Activated gamma-delta T cell treated with Interleukin-2 at 50 U/mL for 16 hours (primary cell): ENCODE results near the gene GSG1.
"Not testable (repeated sequence)": the region's sequence is repeated elsewhere in the genome, so short reads cannot be mapped to it uniquely, and the experiment has no call there.

ENCODE experiments used
- DNase-seq: peaks from one replicate; pipeline ENCODE4 v3.0.0-alpha.2; 2020

GSG1 gene

GRCh38 chr12:13088496-13088895, 15.0 kb downstream of the GSG1 start:
- DNase-seq: no peak

GRCh38 chr12:13087766-13088165, 15.7 kb downstream of the GSG1 start:
- DNase-seq: no peak

GRCh38 chr12:13085968-13086686, 17.3 kb downstream of the GSG1 start:
- DNase-seq: no peak

- no peak for DNase-seq
Observed at GRCh38 chr12:13084898-13085640, 18.4 kb downstream of the GSG1 start.

GRCh38 chr12:13083638-13084037, 19.8 kb downstream of the GSG1 start:
- not testable (repeated sequence) for DNase-seq

- no peak for DNase-seq
Observed at GRCh38 chr12:13082861-13083260, 20.6 kb downstream of the GSG1 start.

- no peak for DNase-seq
Observed at GRCh38 chr12:13080266-13080665, 23.2 kb downstream of the GSG1 start.

GRCh38 chr12:13079440-13079906, 24.0 kb downstream of the GSG1 start:
- DNase-seq: no peak

GRCh38 chr12:13075786-13076570, 27.5 kb downstream of the GSG1 start:
- no peak for DNase-seq

- no peak for DNase-seq
Observed at GRCh38 chr12:13075118-13075480, 28.4 kb downstream of the GSG1 start.

GRCh38 chr12:13074396-13075117, 28.9 kb downstream of the GSG1 start:
- DNase-seq: no peak

GRCh38 chr12:13073173-13073572, 30.3 kb downstream of the GSG1 start:
- no peak for DNase-seq

- DNase-seq: no peak
Observed at GRCh38 chr12:13071305-13072280, 31.9 kb downstream of the GSG1 start.

GRCh38 chr12:13069380-13069779, 34.1 kb downstream of the GSG1 start:
- DNase-seq: no peak

GRCh38 chr12:13067322-13067721, 36.1 kb downstream of the GSG1 start:
- no peak for DNase-seq

GRCh38 chr12:13066459-13066858, 37.0 kb downstream of the GSG1 start:
- DNase-seq: no peak

GRCh38 chr12:13066014-13066413, 37.5 kb downstream of the GSG1 start:
- no peak for DNase-seq

GRCh38 chr12:13062669-13063068, 40.8 kb downstream of the GSG1 start:
- no peak for DNase-seq

GRCh38 chr12:13061377-13061776, 42.1 kb downstream of the GSG1 start:
- no peak for DNase-seq

GRCh38 chr12:13060581-13060980, 42.9 kb downstream of the GSG1 start:
- no peak for DNase-seq

- not testable (repeated sequence) for DNase-seq
Observed at GRCh38 chr12:13053617-13054016, 49.9 kb downstream of the GSG1 start.

- DNase-seq: no peak
Observed at GRCh38 chr12:13052421-13052820, 51.0 kb downstream of the GSG1 start.
